ENCODE results near the gene SFXN5.

Gene SFXN5

DNA sequence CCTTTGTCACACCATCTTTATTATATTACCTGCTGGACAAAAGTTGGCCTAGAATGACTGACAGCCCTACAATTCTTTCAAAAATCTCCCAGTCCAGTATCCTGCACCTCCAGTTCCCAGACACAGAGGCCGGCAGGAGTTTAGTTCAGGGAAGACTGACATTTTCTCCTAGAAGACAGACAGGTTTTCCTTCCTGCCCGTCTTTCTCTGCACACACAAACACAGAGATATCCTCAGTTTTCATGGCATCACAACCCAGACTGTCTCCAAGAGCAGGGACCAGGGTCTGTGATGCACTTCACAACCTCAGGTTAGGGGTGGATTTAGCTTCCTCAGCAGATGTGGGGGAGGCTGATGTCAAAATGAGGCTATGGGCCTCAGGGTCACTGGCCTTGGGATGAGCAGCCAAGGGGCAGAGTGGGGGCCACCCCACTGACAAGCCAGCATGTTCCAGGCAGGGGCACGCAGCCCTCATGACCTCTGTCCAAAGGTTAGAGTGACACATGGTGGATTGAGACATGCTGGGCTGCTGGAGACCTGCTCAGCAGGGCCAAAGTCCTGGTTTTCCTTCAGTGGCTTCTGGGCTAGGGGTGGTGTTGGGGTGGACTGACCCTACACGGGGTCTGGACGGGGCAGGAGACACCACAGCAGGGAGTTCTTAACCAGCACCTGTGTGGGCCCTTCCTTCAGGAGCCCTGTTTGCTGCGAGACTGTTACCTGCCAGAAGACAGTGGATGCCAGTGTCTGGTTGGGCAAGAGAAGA, 70.5 kb downstream of the SFXN5 start:
- no peak overlapping the region for H3K4me2 ChIP-seq (ENCODE audit: low read length)
- H3K27ac ChIP-seq (ENCODE audit: low read depth, low read length, poor library complexity, severe bottlenecking) = no peak overlapping the region
- H3K36me3 ChIP-seq (ENCODE audit: insufficient read depth, low read length) = no peaks in the 10 kb centered on the region

DNA sequence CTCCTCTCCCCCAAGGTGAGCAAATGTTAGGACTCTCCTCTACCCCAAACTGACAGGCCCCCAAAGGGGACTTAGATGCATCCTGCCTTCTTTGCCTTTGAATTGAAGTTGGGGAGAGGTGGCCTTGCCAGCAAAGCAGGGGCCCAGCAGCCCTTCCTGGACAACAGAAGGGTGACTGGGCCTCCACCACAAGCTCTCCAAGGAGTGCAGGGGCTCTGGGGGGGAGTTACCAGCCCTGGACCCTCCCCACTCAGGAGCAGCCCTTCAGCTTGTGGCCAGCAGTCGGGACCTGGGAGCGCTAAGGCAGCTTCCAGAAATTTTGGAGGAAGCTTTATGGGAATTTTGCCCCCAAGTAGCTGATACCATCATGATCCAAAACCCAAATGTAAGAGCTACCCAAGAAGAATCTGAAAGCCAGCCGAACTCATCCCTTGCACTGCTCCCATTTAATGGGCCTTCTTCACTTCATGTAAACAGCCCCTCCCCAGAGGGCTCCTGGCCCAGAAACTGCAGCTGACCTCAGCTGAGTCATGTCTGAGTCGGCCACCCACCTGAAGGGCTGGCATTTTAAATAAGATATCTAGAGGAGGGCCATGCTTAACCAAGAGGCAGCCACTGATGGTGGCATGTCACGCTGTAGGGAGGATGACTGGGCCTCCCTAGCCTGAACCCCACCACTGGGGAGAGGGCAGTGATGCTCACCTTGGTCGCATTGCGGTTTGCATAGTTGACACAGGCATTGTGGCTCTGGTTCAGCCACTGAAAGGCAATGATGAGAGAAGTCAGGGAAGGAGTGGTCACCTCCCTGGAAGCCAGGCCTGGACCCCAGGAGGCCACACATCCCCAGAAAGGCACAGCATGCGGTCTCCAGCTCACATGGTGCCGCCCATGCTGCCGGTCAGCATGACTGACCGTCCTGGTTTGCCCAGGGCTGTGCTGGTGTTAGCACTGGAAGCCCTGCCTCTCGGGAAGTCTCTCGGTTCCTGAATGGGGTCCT, 71.5 kb downstream of the SFXN5 start:
- H3K27me3 ChIP-seq (ENCODE audit: insufficient read depth, low read length) = no peaks in the 10 kb centered on the region
- no peak overlapping the region for H3K4me2 ChIP-seq (ENCODE audit: low read length)
- H3K27ac ChIP-seq (ENCODE audit: low read depth, low read length, poor library complexity, severe bottlenecking) = no peak overlapping the region
- H4K20me1 ChIP-seq (ENCODE audit: insufficient read depth, low read length) = no peaks in the 10 kb centered on the region
- no peaks in the 10 kb centered on the region for H3K9me3 ChIP-seq (ENCODE audit: low read length)
- H3K36me3 ChIP-seq (ENCODE audit: insufficient read depth, low read length) = no peaks in the 10 kb centered on the region
- H3K9ac ChIP-seq (ENCODE audit: low read length) = no peak overlapping the region
- TF ChIP-seq, protein P1, sequence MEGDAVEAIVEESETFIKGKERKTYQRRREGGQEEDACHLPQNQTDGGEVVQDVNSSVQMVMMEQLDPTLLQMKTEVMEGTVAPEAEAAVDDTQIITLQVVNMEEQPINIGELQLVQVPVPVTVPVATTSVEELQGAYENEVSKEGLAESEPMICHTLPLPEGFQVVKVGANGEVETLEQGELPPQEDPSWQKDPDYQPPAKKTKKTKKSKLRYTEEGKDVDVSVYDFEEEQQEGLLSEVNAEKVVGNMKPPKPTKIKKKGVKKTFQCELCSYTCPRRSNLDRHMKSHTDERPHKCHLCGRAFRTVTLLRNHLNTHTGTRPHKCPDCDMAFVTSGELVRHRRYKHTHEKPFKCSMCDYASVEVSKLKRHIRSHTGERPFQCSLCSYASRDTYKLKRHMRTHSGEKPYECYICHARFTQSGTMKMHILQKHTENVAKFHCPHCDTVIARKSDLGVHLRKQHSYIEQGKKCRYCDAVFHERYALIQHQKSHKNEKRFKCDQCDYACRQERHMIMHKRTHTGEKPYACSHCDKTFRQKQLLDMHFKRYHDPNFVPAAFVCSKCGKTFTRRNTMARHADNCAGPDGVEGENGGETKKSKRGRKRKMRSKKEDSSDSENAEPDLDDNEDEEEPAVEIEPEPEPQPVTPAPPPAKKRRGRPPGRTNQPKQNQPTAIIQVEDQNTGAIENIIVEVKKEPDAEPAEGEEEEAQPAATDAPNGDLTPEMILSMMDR (IDR thresholded peaks at IDR 0.05; ENCODE audit: low read length) = no peak
- no peak for TF ChIP-seq EZH2 (IDR thresholded peaks at IDR 0.05; ENCODE audit: borderline replicate concordance, low read length)
- H3F3A ChIP-seq (ENCODE audit: insufficient read depth, low read length) = no peaks in the 10 kb centered on the region
- H3K9me2 ChIP-seq (ENCODE audit: low read depth, low read length) = no peaks in the 10 kb centered on the region
- H2AFZ ChIP-seq (ENCODE audit: low read length) = no peak overlapping the region
- no peak overlapping the region for H3K4me3 ChIP-seq (ENCODE audit: low read depth, low read length, poor library complexity, severe bottlenecking)
- H3K4me1 ChIP-seq (ENCODE audit: insufficient read depth, low read length, severe bottlenecking) = no peaks in the 10 kb centered on the region
- H3K79me2 ChIP-seq (ENCODE audit: insufficient read depth, low read length) = no peaks in the 10 kb centered on the region

More for the DNA sequence above, 70.5 kb downstream of the SFXN5 start:
- Histone ChIP-seq H3K9me3 (ENCODE audit: low read length) (no peaks in the 10 kb centered on the region), H2AFZ (ENCODE audit: low read length) (no peak overlapping the region), H3F3A (ENCODE audit: insufficient read depth, low read length) (no peaks in the 10 kb centered on the region), H4K20me1 (ENCODE audit: insufficient read depth, low read length) (no peaks in the 10 kb centered on the region), H3K27me3 (ENCODE audit: insufficient read depth, low read length) (no peaks in the 10 kb centered on the region), H3K9ac (ENCODE audit: low read length) (no peak overlapping the region), H3K4me3 (ENCODE audit: low read depth, low read length, poor library complexity, severe bottlenecking) (no peak overlapping the region), H3K4me1 (ENCODE audit: insufficient read depth, low read length, severe bottlenecking) (no peaks in the 10 kb centered on the region), H3K9me2 (ENCODE audit: low read depth, low read length) (no peaks in the 10 kb centered on the region), H3K79me2 (ENCODE audit: insufficient read depth, low read length) (no peaks in the 10 kb centered on the region)
- TF ChIP-seq, protein P1 (IDR thresholded peaks at IDR 0.05; ENCODE audit: low read length) = no peak
- no peak for TF ChIP-seq EZH2 (IDR thresholded peaks at IDR 0.05; ENCODE audit: borderline replicate concordance, low read length)

DNA sequence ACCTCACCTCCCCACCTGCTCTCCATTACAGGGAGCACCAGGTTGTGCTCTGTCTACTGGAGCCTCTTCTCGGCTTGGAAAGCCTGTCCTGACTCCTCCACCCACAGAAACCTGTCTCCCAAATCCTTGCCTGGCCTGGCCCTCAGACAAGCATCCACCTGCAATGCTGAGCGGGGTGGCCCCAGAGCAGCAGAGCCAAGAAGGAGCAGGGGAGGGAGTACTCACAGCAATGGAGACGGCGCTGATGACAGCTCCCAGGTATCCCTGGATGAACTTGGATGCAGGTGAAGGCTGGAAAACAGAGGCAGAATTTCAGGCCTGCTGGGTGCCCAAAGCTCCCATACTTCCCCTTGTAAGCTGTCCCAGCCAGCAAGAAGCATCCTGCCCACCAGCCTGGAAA, 72.8 kb downstream of the SFXN5 start:
- Histone ChIP-seq H3K9me2 (ENCODE audit: low read depth, low read length) (no peaks in the 10 kb centered on the region), H3K4me1 (ENCODE audit: insufficient read depth, low read length, severe bottlenecking) (no peaks in the 10 kb centered on the region), H3K36me3 (ENCODE audit: insufficient read depth, low read length) (no peaks in the 10 kb centered on the region), H3K27me3 (ENCODE audit: insufficient read depth, low read length) (no peaks in the 10 kb centered on the region), H3K9ac (ENCODE audit: low read length) (no peak overlapping the region), H3K4me3 (ENCODE audit: low read depth, low read length, poor library complexity, severe bottlenecking) (no peak overlapping the region), H3K79me2 (ENCODE audit: insufficient read depth, low read length) (no peaks in the 10 kb centered on the region), H3K4me2 (ENCODE audit: low read length) (no peak overlapping the region), H4K20me1 (ENCODE audit: insufficient read depth, low read length) (no peaks in the 10 kb centered on the region), H3F3A (ENCODE audit: insufficient read depth, low read length) (no peaks in the 10 kb centered on the region), H2AFZ (ENCODE audit: low read length) (no peak overlapping the region), H3K9me3 (ENCODE audit: low read length) (no peaks in the 10 kb centered on the region), H3K27ac (ENCODE audit: low read depth, low read length, poor library complexity, severe bottlenecking) (no peak overlapping the region)
- no peak for TF ChIP-seq EZH2 (IDR thresholded peaks at IDR 0.05; ENCODE audit: borderline replicate concordance, low read length)
- TF ChIP-seq, protein P1 (IDR thresholded peaks at IDR 0.05; ENCODE audit: low read length) = no peak
